ENCODE results near the gene SLC25A25. TPM values are rescaled to one million over a fixed set of nuclear protein-coding genes. Genes with fewer than 3 reads are reported as not detected.
"Not testable (repeated sequence)": the region's sequence is repeated elsewhere in the genome, so short reads cannot be mapped to it uniquely, and the experiment has no call there.

The SLC25A25 gene
- total RNA-seq, 1 donor from 2014 or later: 13.0 TPM

DNA sequence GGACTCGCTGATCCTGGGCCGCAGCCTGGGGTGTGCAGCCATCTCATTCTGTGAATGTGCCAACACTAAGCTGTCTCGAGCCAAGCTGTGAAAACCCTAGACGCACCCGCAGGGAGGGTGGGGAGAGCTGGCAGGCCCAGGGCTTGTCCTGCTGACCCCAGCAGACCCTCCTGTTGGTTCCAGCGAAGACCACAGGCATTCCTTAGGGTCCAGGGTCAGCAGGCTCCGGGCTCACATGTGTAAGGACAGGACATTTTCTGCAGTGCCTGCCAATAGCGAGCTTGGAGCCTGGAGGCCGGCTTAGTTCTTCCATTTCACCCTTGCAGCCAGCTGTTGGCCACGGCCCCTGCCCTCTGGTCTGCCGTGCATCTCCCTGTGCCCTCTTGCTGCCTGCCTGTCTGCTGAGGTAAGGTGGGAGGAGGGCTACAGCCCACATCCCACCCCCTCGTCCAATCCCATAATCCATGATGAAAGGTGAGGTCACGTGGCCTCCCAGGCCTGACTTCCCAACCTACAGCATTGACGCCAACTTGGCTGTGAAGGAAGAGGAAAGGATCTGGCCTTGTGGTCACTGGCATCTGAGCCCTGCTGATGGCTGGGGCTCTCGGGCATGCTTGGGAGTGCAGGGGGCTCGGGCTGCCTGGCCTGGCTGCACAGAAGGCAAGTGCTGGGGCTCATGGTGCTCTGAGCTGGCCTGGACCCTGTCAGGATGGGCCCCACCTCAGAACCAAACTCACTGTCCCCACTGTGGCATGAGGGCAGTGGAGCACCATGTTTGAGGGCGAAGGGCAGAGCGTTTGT is 39.6 kb downstream of the SLC25A25 start:
- Histone ChIP-seq H3K4me3 (ENCODE audit: low read length in 3 of 3) (peak overlapping the region in 2 of 3 donors; percentile 20 to 54), H3K9me3 (ENCODE audit: control insufficient read depth in 3 of 3, low read length in 3 of 3) (no peaks in the 10 kb centered on the region), H3K27ac (ENCODE audit: low read depth, low read length) (peak overlapping the region; percentile 93), H3K9ac (ENCODE audit: low read depth in 1 of 3, low read length in 3 of 3) (peak overlapping the region; percentile 20 to 84 (median 59)), H3K36me3 (ENCODE audit: control insufficient read depth in 3 of 3, insufficient read depth in 3 of 3, low read length in 3 of 3) (peaks cover 37 to 50% (median 41%) of the 10 kb centered on the region in 3 donors), H3K4me1 (ENCODE audit: control insufficient read depth in 3 of 3, insufficient read depth in 3 of 3, low read length in 3 of 3) (peaks cover 69 to 86% (median 81%) of the 10 kb centered on the region in 3 donors), H3K27me3 (ENCODE audit: control insufficient read depth in 3 of 3, insufficient read depth in 3 of 3, low read length in 3 of 3) (no peaks in the 10 kb centered on the region)

DNA sequence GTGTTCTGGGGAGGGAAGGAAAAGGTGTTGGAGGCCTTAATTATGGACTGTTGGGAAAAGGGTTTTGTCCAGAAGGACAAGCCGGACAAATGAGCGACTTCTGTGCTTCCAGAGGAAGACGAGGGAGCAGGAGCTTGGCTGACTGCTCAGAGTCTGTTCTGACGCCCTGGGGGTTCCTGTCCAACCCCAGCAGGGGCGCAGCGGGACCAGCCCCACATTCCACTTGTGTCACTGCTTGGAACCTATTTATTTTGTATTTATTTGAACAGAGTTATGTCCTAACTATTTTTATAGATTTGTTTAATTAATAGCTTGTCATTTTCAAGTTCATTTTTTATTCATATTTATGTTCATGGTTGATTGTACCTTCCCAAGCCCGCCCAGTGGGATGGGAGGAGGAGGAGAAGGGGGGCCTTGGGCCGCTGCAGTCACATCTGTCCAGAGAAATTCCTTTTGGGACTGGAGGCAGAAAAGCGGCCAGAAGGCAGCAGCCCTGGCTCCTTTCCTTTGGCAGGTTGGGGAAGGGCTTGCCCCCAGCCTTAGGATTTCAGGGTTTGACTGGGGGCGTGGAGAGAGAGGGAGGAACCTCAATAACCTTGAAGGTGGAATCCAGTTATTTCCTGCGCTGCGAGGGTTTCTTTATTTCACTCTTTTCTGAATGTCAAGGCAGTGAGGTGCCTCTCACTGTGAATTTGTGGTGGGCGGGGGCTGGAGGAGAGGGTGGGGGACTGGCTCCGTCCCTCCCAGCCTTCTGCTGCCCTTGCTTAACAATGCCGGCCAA is 40.4 kb downstream of the SLC25A25 start:
- H3K9ac ChIP-seq (ENCODE audit: low read depth in 1 of 3, low read length in 3 of 3): peak overlapping the region in 2 of 3 donors; percentile 56 to 84
- H3K27ac ChIP-seq (ENCODE audit: low read depth, low read length): peak overlapping the region; percentile 93
- no peaks in the 10 kb centered on the region for H3K9me3 ChIP-seq (ENCODE audit: control insufficient read depth in 3 of 3, low read length in 3 of 3)
- peak overlapping the region in 1 of 3 donors; percentile 54 for H3K4me3 ChIP-seq (ENCODE audit: low read length in 3 of 3)
- H3K36me3 ChIP-seq (ENCODE audit: control insufficient read depth in 3 of 3, insufficient read depth in 3 of 3, low read length in 3 of 3): peaks cover 33 to 44% (median 39%) of the 10 kb centered on the region in 3 donors
- H3K4me1 ChIP-seq (ENCODE audit: control insufficient read depth in 3 of 3, insufficient read depth in 3 of 3, low read length in 3 of 3): peaks cover 63 to 84% (median 78%) of the 10 kb centered on the region in 3 donors
- no peaks in the 10 kb centered on the region for H3K27me3 ChIP-seq (ENCODE audit: control insufficient read depth in 3 of 3, insufficient read depth in 3 of 3, low read length in 3 of 3)

DNA sequence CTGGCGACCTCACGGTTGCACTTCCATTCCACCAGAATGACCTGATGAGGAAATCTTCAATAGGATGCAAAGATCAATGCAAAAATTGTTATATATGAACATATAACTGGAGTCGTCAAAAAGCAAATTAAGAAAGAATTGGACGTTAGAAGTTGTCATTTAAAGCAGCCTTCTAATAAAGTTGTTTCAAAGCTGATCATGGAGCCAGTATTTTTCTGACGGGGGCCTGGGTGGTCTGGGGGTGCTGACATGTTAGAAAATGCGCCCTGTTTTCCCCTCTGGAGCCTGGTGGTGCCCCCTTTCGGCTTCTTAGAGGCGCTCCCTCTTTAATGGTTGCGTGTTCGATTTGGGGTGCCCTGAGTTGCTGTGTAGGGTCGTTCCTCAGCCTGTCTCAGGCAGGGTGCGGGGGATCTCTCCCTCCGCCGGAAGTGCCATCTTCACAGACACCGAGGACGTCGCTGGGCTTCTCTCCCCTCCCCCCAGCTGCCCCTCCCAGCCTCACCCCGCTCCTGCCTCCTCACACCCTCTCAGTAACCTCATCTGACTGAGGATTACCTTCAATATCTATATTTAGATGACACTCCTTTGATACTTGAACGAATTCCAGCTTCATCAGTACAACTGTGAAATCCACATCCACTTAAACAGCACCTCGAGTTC is 41.1 kb downstream of the SLC25A25 start:
- Histone ChIP-seq H3K9ac (ENCODE audit: low read depth in 1 of 3, low read length in 3 of 3) (peak overlapping the region; percentile 63 to 69 (median 69)), H3K27me3 (ENCODE audit: control insufficient read depth in 3 of 3, insufficient read depth in 3 of 3, low read length in 3 of 3) (no peaks in the 10 kb centered on the region), H3K9me3 (ENCODE audit: control insufficient read depth in 3 of 3, low read length in 3 of 3) (no peaks in the 10 kb centered on the region), H3K4me3 (ENCODE audit: low read length in 3 of 3) (peak overlapping the region in 1 of 3 donors; percentile 1), H3K36me3 (ENCODE audit: control insufficient read depth in 3 of 3, insufficient read depth in 3 of 3, low read length in 3 of 3) (peaks cover 29 to 41% (median 38%) of the 10 kb centered on the region in 3 donors), H3K4me1 (ENCODE audit: control insufficient read depth in 3 of 3, insufficient read depth in 3 of 3, low read length in 3 of 3) (peaks cover 56 to 77% (median 71%) of the 10 kb centered on the region in 3 donors), H3K27ac (ENCODE audit: low read depth, low read length) (peak overlapping the region; percentile 93)

DNA sequence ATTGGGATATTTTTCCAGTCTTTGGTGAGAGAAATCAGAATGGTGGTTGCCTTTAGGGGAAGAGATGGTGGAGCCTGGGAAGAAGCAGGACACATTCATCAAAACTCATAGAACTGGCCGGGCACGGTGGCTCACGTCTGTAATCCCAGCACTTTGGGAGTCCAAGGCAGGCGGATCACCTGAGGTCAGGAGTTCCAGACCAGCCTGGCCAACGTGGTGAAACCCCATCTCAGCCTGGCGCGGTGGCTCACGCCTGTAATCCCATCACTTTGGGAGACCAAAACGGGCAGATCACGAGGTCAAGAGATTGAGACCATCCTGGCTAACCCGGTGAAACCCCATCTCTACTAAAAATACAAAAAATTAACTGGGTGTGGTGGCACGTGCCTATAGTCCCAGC is 43.7 kb downstream of the SLC25A25 start:
- H3K4me3 ChIP-seq (ENCODE audit: low read length in 3 of 3): not testable (repeated sequence)
- H3K36me3 ChIP-seq (ENCODE audit: control insufficient read depth in 3 of 3, insufficient read depth in 3 of 3, low read length in 3 of 3): peaks cover 13 to 25% (median 21%) of the 10 kb centered on the region in 3 donors

DNA sequence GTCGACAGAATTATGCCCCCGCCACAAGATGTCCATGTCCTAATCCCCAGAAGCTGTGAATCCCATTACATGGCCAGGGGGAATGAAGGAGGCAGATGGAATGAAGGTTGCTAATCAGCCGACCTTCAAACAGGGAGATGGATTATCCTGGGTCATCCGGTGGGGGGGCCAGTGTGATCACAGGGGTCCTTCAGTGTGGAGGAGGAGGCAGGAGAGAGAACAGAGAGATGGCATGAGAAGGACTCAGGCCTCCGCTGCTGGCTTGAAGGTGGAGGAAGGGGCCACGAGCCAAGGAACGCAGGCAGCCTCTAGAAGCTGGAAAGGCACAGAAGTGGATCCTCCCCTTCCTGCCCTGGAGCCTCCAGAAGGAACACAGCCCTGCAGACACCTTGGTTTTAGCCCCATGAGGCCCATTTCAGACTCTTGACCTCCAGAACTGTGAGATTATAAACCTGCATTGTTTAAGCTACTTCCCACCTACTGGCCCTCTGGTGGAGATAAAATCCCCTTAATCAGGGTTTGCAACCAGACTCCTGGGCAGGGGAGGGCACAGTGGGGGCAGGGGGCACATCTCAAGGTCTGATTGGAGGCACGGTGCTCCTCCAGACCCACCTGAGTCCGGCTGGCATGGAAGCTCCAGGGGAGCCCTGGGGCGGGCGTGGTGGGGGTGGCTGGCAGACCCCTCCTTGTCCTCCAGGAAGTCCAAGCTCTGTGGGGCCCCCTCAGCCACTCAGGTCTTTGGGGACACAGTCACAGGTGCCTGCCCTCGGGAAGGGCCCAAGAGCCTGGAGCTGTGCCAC is 45.7 kb downstream of the SLC25A25 start:
- no peak overlapping the region for H3K9ac ChIP-seq (ENCODE audit: low read depth in 1 of 3, low read length in 3 of 3)
- H3K4me3 ChIP-seq (ENCODE audit: low read length in 3 of 3): no peak overlapping the region
- H3K36me3 ChIP-seq (ENCODE audit: control insufficient read depth in 3 of 3, insufficient read depth in 3 of 3, low read length in 3 of 3): peaks cover 2 to 9% (median 5%) of the 10 kb centered on the region in 3 donors
- H3K9me3 ChIP-seq (ENCODE audit: control insufficient read depth in 3 of 3, low read length in 3 of 3): no peaks in the 10 kb centered on the region
- peaks cover 23 to 47% (median 39%) of the 10 kb centered on the region in 3 donors for H3K4me1 ChIP-seq (ENCODE audit: control insufficient read depth in 3 of 3, insufficient read depth in 3 of 3, low read length in 3 of 3)
- no peaks in the 10 kb centered on the region for H3K27me3 ChIP-seq (ENCODE audit: control insufficient read depth in 3 of 3, insufficient read depth in 3 of 3, low read length in 3 of 3)
- H3K27ac ChIP-seq (ENCODE audit: low read depth, low read length): no peak overlapping the region

More for the DNA sequence above, 43.7 kb downstream of the SLC25A25 start:
- not testable (repeated sequence) for H3K9ac ChIP-seq (ENCODE audit: low read depth in 1 of 3, low read length in 3 of 3); H3K9me3 ChIP-seq (ENCODE audit: control insufficient read depth in 3 of 3, low read length in 3 of 3); H3K27me3 ChIP-seq (ENCODE audit: control insufficient read depth in 3 of 3, insufficient read depth in 3 of 3, low read length in 3 of 3)
- H3K4me1 ChIP-seq (ENCODE audit: control insufficient read depth in 3 of 3, insufficient read depth in 3 of 3, low read length in 3 of 3): peaks cover 37 to 57% (median 48%) of the 10 kb centered on the region in 3 donors
- H3K27ac ChIP-seq (ENCODE audit: low read depth, low read length): peak overlapping the region; percentile 93

DNA sequence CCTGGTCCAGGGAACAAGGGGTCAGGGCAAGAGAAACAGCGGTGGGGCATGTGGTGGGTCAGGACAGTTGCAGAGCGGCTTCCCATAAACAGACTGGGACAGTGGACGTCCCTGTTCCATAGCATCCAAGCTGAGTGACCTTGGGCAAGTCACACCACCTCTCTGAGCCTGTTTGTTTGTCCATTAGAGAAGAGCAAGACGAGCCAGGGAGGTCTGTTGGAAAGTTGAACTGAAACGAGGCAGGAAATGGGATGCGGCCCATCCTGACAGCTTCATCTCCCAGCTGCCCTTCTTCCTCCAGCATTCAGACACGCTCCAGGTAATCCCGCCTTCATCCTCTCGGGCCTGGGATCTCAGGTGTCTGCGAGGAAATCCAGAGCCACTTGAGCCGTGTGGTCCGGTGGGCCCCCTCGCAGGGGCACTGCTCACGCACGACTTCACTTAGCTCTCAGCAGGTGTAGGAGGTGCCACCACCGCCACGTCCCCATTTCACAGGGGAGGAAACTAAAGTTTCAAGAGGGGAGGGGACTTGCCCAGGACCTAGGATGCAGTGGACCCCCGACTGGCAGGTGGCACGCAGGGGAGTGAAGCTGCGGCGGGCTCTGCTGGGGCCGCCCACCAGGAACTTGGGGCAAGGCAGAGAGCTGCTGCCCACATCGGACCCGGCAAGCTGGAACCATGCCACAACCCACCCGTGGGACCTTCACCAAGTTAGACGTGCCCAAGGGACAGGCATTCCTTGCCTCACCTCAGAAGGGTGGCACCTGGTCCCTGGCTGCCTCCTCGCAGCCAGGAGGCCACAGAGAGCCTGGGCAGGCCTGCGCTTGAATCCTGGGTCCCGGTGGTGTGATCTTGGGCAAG is 46.5 kb downstream of the SLC25A25 start:
- Histone ChIP-seq H3K4me1 (ENCODE audit: control insufficient read depth in 3 of 3, insufficient read depth in 3 of 3, low read length in 3 of 3) (peaks cover 19 to 45% (median 37%) of the 10 kb centered on the region in 3 donors), H3K36me3 (ENCODE audit: control insufficient read depth in 3 of 3, insufficient read depth in 3 of 3, low read length in 3 of 3) (peaks cover 2 to 8% (median 5%) of the 10 kb centered on the region in 3 donors), H3K27ac (ENCODE audit: low read depth, low read length) (no peak overlapping the region), H3K9me3 (ENCODE audit: control insufficient read depth in 3 of 3, low read length in 3 of 3) (no peaks in the 10 kb centered on the region), H3K4me3 (ENCODE audit: low read length in 3 of 3) (no peak overlapping the region), H3K9ac (ENCODE audit: low read depth in 1 of 3, low read length in 3 of 3) (no peak overlapping the region), H3K27me3 (ENCODE audit: control insufficient read depth in 3 of 3, insufficient read depth in 3 of 3, low read length in 3 of 3) (no peaks in the 10 kb centered on the region)

DNA sequence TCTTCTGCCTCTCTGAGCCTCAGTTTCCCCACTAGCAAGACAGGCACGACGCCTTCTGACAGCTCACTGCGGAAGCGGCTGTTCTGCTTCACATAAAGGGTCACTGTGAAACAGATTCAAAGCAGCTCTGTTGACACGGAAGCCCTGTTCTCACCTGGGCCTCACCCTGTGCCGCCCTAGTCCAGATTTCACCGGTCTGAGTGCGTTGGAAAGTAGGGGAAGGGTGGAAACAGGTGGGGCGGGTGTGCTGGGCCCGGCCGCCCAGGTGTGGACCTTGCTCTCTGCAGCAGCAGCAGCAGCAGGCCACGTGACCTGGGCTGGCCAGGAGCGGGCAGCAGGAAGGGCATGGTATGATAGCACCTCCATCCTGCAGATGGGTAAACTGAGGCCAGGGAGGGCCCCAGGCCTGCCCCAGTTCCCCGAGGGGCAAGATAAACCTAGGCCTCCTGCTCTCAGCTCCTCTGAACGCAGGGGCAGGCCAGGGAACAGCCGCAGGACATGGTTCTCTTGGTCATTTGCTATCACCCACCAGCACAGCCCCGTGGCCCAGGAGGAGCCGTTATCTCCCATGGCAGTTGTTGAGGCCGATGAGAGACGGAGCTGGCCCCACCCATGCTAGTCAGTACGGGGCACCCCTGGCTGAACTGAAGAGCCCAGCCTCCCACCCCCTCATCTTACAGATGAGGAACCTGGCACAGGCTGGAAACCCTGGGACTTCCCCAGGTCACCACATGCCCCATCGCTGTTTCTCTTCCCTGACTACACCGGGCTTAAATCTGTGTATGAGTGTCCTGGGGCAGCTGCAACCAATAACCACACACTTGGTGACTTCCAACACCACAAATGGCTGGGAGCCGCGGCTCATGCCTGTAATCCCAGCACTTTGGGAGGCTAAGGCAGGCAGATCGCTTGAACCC is 47.4 kb downstream of the SLC25A25 start:
- Histone ChIP-seq H3K27ac (ENCODE audit: low read depth, low read length) (no peak overlapping the region), H3K9me3 (ENCODE audit: control insufficient read depth in 3 of 3, low read length in 3 of 3) (no peaks in the 10 kb centered on the region), H3K4me1 (ENCODE audit: control insufficient read depth in 3 of 3, insufficient read depth in 3 of 3, low read length in 3 of 3) (peaks cover 14 to 37% (median 34%) of the 10 kb centered on the region in 3 donors), H3K27me3 (ENCODE audit: control insufficient read depth in 3 of 3, insufficient read depth in 3 of 3, low read length in 3 of 3) (no peaks in the 10 kb centered on the region), H3K9ac (ENCODE audit: low read depth in 1 of 3, low read length in 3 of 3) (no peak overlapping the region), H3K4me3 (ENCODE audit: low read length in 3 of 3) (no peak overlapping the region), H3K36me3 (ENCODE audit: control insufficient read depth in 3 of 3, insufficient read depth in 3 of 3, low read length in 3 of 3) (peaks cover 2 to 8% (median 5%) of the 10 kb centered on the region in 3 donors)

Data from skeletal muscle tissue (tissue), 4 donors.